GM12875 (cell line): ENCODE data around the gene MDC1.

Experiments
- H3K4me3 ChIP-seq: one replicate; pipeline ENCODE4 v1.5.1; 2011; ENCODE audit warnings: low read depth, low read length, control low read depth
- TF ChIP-seq, protein P1 (sequence below): IDR thresholded peaks from 2 replicates; pipeline ENCODE4 v1.5.1; 2011; ENCODE audit warnings: low read depth, mild to moderate bottlenecking, control low read depth, inconsistent platforms, low read length, moderate library complexity, borderline replicate concordance; ENCODE audit not compliant: insufficient read depth

The MDC1 gene

DNA sequence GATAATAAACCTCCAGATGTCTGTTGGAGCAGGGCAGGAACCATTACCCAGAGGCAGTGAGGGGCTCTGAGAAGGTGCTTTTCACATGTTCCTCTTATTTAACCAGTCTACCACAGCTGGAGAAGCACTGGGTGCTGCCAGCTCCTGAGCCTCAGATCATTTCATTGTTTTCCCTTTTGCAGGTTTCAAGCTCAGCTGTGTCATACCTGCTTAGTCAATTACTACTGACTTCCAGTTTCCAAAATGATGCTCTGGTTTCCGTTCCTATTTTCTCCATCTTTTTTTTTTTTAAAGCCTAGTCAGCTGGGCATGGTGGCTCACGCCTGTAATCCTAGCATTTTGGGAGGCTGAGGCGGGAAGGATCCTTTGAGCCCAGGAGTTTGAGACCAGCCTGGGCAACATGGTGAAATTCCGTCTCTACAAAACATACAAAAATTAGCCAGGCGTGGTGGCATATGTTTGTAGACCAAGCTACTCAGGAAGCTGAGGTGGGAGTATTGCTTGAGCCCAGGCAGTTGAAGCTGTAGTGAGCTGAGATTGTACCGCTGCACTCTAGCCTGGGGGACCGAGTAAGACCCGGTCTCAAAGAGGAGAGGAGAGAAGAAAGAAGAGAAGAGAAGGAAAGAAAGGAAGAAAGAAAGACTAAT lies 18.7 kb upstream of the MDC1 start:
- H3K4me3 ChIP-seq, result no peak overlapping the region
- TF ChIP-seq, protein P1, sequence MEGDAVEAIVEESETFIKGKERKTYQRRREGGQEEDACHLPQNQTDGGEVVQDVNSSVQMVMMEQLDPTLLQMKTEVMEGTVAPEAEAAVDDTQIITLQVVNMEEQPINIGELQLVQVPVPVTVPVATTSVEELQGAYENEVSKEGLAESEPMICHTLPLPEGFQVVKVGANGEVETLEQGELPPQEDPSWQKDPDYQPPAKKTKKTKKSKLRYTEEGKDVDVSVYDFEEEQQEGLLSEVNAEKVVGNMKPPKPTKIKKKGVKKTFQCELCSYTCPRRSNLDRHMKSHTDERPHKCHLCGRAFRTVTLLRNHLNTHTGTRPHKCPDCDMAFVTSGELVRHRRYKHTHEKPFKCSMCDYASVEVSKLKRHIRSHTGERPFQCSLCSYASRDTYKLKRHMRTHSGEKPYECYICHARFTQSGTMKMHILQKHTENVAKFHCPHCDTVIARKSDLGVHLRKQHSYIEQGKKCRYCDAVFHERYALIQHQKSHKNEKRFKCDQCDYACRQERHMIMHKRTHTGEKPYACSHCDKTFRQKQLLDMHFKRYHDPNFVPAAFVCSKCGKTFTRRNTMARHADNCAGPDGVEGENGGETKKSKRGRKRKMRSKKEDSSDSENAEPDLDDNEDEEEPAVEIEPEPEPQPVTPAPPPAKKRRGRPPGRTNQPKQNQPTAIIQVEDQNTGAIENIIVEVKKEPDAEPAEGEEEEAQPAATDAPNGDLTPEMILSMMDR, result no peak

DNA sequence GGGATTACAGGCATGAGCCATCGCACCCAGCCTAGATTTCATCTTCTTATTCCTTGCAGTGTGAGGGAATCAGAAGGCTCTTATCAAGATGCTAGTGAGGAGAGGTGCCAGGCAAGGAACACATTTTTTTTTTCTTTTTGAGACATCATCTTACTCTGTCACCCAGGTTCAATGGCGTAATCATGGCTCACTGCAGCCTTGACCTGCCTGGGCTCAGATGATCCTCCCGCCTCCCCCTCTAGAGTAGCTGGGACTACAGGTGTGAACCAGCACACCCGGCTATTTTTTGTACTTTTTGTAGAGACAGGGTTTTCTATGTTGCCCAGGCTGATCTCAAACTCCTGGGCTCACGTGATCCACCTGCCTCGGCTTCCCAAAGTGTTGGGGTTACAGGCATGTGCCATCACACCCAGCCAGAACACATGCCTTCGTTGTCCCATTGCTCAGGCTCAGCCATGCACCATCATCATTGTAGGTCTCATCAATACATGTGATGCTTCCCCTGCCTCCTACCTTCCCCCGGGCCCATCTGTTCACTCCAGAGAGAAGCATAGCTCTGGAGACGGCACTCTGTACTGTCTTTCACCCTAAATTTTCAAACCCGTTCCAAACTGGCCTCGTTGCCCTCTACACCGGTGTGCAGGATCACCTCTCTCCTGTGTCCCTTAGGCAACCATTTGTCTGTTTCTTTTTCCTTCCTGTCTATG lies 15.3 kb upstream of the MDC1 start:
- TF ChIP-seq, protein P1, result no peak
- no peak overlapping the region for H3K4me3 ChIP-seq

DNA sequence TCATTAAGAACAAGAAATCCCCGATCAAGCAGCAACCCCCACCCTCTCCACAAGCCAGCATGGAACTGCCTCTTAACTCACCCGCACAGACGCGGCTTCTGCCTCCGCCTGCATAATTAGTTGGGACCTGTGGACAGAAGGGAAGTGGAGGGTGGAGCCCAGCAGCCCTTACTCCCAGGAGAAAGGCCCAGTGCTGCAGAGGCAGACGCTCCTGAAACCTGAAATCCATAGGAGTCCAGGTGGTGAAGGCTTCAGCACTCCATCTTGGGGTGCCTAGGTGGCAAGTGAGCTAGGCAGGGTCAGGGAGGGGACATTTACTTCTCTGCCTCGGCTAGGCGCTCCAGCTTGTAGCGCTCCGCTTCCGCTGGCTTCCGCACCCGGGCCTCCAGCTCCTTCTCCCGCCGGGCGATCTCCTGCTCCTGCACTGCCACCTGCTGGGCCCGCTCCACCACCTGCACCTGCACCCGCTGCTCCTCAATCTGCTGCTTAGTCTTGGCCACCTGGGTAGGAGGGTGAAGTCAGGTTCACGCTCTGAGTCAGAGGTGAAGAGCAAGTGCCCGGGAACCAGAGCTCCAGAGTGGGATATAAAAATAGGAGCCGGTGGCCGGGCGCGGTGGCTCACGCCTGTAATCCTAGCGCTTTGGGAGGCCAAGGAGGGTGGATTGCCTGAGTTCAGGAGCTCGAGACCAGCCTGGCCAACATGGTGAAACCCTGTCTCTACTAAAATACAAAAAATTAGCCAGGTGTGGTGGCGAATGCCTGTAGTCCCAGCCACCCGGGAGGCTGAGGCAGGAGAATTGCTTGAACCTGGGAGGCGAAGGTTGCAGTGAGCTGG lies 13.7 kb upstream of the MDC1 start:
- no peak overlapping the region for H3K4me3 ChIP-seq
- TF ChIP-seq, protein P1, result peak; percentile 84

DNA sequence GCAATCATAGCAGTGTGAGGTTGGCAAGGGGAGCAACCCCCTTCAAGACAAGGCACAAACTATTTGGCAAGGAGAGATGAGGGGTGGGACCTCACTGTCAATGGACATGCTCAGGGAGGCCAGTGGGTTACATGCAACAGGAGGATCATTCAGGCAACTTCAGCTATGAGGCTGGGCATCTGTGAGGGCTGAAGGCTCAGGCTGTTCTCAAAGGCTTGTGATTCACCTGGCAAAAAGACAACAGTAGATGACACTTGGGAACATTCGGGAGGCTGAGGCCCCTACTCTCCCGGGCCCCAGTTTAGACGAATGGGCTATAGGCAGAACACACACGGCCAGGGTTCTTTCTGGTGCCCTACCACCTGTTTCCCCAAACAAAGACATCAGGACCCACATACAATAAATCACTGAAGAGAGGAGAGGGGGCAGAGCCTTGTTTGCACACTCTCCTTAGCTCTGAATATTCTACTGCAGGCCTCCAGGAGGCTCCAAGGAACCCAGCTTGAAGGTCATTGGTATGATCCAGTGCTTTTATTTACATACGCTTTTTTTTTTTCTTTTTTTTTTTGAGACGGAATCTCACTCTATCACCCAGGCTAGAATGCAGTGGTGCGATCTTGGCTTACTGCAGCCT lies 11.0 kb upstream of the MDC1 start:
- H3K4me3 ChIP-seq, result no peak overlapping the region
- TF ChIP-seq, protein P1, result no peak

DNA sequence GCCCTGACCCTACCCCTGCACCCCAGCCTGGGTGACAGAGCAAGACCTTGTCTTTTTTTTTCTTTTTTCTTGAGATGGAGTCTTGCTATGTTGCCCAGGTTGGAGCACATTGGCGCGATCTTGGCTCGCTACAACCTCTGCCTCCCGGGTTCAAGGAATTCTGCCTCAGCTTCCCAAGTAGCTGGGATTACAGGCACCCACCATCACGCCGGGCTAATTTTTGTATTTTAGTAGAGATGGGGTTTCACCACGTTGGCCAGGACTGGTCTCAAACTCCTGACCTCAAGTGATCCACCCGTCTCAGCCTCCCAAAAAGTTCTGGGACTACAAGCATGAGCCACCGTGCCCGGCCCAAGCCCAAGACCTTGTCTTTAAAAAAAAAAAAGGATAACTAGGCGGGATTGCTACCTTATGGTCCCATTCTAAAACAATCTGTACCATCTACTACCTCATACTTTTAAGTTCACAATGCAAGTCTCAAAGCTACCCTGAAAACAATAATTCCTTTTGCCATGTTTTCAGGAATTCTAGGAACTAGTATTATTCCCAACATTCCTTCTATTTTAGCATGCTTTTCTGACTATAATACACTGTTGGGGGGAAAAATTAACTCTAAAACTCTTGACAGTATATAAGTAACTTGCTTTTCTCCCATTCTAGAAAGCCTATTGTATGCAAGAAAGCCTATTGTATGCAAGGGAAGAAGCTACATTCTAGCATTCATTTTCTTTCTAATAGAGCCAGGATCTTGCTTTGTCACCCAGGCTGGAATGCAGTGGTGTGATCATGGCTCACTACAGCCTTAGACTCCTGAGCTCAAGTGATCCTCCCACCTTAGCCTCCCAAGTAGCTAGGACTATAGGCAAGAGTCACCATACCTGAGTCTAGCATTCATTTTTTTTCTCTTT lies 9.7 kb upstream of the MDC1 start:
- TF ChIP-seq, protein P1, result no peak
- H3K4me3 ChIP-seq, result no peak overlapping the region
